GM12864 (cell line): ENCODE data around the gene POLR1A.

Source experiments
- DNase-seq: peaks from one replicate; pipeline ENCODE4 v3.0.0-alpha.2; 2011; ENCODE audit warnings: low read depth
- H3K4me3 ChIP-seq: 2 replicates; pipeline ENCODE4 v1.5.1; 2011; ENCODE audit warnings: mild to moderate bottlenecking, low read depth, low read length, control low read depth
- CTCF ChIP-seq: IDR thresholded peaks from 2 replicates; pipeline ENCODE4 v1.5.1; 2011; ENCODE audit warnings: low read depth, mild to moderate bottlenecking, moderate library complexity, low read length, control low read depth, inconsistent platforms; ENCODE audit errors: missing control alignments

POLR1A gene

GRCh38 chr2:86037795-86038192, 67.9 kb downstream of the POLR1A start:
- no peak for DNase-seq
- TF ChIP-seq CTCF: no peak
- H3K4me3 ChIP-seq: no peak overlapping the region

DNA sequence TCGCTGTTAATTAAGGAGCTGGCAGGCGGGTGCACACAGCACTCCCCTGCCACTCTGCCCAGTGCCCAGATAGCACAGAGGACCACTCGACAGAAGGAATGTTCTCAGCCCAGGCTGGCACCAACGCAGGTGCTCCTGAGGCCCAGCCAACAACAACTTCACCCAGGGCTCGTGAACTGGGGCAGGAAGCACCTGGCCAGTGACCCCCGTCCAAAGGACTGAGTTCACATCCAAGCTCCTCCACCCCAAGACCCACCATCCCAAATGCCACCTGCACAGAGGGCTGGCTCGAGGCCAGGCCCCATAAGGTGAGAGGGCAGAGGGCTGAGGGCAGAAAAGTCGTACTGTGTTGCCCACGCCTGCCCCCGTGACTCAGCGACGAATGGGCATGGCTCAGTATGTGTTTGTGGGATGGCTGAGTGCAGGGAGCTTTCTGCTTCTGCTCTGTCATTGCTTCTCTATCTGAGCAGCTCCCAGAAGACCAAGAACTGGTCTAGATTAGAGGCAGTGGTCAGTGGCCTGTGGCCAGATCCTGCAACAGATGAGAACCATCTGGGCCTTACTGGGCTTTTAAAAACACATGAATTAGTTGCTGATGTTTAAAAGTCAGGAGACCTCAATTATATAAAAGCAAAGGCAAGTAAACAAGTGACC, 68.4 kb downstream of the POLR1A start:
- no peak for TF ChIP-seq CTCF
- H3K4me3 ChIP-seq: no peak overlapping the region
- DNase-seq: no peak

DNA sequence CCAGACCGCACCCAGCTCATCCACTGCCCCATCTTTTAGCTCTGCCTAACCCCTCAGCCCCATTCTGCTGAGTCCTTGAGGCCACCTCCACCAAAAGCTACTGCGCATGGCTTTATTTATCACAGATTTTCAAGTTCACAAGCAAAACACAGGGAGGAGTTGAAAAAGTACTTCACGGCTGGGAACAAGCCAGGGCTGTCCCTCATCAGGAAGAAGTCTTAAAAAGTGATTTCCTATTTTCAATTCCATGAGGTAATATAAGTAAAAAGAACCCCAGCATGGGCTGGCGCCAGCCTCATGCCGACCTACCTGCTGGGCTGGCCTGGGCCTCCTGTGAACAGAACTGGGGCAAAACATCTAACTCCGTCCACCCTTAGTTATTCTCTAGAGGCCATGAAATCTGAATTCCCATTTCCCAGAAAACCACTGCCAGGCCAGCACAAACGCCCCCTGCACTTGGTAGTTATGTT, 69.0 kb downstream of the POLR1A start:
- DNase-seq: no peak
- TF ChIP-seq CTCF: no peak
- no peak overlapping the region for H3K4me3 ChIP-seq

DNA sequence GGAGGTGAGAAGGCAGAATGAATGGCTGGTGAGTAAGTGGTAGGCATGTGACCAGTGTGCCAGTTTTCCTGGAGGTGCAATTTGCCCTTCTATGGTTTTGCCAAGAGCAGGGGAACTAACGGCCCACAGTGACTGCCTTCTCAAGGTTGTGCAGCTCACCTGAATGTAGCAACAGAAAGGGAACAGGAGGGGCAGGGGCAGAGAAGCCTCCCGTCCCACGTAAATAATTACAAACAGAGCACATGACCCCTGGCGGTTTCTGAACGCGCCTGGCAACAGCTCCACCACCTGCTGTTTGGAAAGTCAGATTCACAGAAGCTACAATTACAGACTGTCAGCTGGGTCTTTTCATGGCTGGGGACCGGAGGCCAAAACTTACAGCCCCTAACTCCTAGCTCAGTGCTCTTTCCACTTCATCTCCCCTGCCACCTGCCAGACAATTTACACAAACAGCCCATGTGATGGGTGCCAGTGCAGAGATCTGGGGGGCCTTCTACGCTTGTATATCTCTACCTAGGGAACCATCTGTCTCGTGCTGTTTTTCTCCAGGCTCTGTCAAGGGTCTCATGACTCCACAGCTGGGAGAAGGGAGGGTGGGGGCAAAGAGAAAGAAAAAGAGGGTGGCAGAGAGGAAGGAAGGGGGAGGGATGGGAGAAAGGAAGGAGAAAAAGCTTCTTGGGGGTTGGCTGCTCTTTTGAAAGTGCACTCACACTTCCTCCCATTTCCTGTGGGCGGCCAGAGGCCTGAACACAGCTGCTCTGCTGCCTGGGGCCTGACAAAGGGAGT, 69.6 kb downstream of the POLR1A start:
- DNase-seq: peak; percentile 77
- peak; percentile 63 for TF ChIP-seq CTCF
- H3K4me3 ChIP-seq: peak overlapping the region; percentile 15; the same call in 1 of the 2 replicates

DNA sequence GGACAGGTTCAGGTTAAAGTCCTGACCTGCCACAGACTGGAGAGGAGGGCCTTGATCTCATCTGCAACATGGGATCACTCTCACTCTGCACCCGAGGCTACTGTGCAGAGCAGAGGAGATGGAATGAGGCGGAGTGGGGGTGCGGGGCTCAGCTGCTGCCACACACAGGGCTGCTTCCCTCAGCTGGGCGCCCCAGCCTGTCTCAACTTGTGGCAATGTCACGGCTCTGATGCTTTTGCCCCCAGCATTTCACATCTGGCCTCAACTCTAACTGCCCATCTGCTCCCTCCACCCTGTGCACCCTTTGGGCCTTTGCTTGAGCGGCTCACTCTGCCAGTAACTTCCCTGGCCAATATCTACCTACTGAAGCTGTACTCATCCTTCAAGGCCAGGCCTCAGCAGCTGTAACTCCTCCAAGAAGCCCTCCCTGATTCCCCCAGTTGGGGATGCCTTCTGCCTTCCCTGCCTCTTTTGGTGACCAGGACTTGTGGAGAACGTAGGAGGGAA, 70.3 kb downstream of the POLR1A start:
- TF ChIP-seq CTCF: no peak
- DNase-seq: no peak
- H3K4me3 ChIP-seq: no peak overlapping the region

GRCh38 chr2:86033751-86034692, 71.7 kb downstream of the POLR1A start:
- TF ChIP-seq CTCF: no peak

More at GRCh38 chr2:86033751-86034692, 71.7 kb downstream of the POLR1A start:
- no peak for DNase-seq
- H3K4me3 ChIP-seq: no peak overlapping the region
